ENCODE measurements around the gene MS4A3. TPM values are rescaled to one million over a fixed set of nuclear protein-coding genes. Genes with fewer than 3 reads are reported as not detected.

The MS4A3 gene
- total and polyA plus RNA-seq, 9 of the 15 experiments (the other 6 are each of a cell fraction or from before 2014, with no cell fraction given): 3.4 to 94.5 (median 58.8) TPM

GRCh38 chr11:60016881-60017280 lies 39.6 kb upstream of the MS4A3 start, which contains the start of gene OOSP4B:
OOSP4B (plus strand) TSS chr11:60017181.
- H3K4me2 ChIP-seq (ENCODE audit: insufficient read depth, low read length): no peak within 1 kb of the TSS
- CTCF ChIA-PET (ENCODE audit: low intra/inter-chr PET ratio): no interaction called here
- POLR2A ChIA-PET: interaction anchor here (0.6 to 0.7 kb wide), 2 partner anchors 10 to 11 kb away, joined by 3 read pairs; no protein-coding TSS in a partner anchor

GRCh38 chr11:60018058-60018457 lies 38.4 kb upstream of the MS4A3 start:
- DNase-seq (ENCODE audit: extremely low read depth in 1 of 4, low spot score in 3 of 4): no peak
- Histone ChIP-seq H3K4me3 (no peak overlapping the region), H3K79me2 (ENCODE audit: control insufficient read depth, insufficient read depth, low read length) (no peaks in the 10 kb centered on the region), H3K9ac (ENCODE audit: insufficient read depth in 1 of 2, low read depth in 2 of 2, low read length in 2 of 2) (no peak overlapping the region), H3K4me1 (replicated peaks in 1 of 2; ENCODE audit: control insufficient read depth in 2 of 2, insufficient read depth in 2 of 2, low read length in 2 of 2) (no peaks in the 10 kb centered on the region; a peak in 1 of 5 replicates), H3K27ac (ENCODE audit: extremely low read depth, low read depth, low read length) (no peak overlapping the region), H2AFZ (ENCODE audit: low read depth, low read length) (no peak overlapping the region), H3K27me3 (ENCODE audit: control insufficient read depth in 2 of 2, insufficient read depth in 2 of 2, low read length in 2 of 2) (no peaks in the 10 kb centered on the region), H3K4me2 (ENCODE audit: insufficient read depth, low read length) (no peak overlapping the region), H3K36me3 (ENCODE audit: control insufficient read depth, insufficient read depth, low read length) (no peaks in the 10 kb centered on the region), H4K20me1 (replicated peaks; ENCODE audit: control insufficient read depth, insufficient read depth, low read length) (no peaks in the 10 kb centered on the region), H3K9me1 (ENCODE audit: control insufficient read depth, insufficient read depth, low read length) (no peaks in the 10 kb centered on the region), H3K9me3 (replicated peaks; ENCODE audit: control insufficient read depth, insufficient read depth, low read depth, low read length) (no peaks in the 10 kb centered on the region)
- ChIA-PET POLR2A (no interaction called here), CTCF (ENCODE audit: low intra/inter-chr PET ratio) (no interaction called here)
- BruUV-seq (replicated peaks): no TSS peak
- in situ Hi-C loops (cut with MboI) (no loop called here), intact Hi-C loops (cut with micrococcal nuclease) (no loop called here)
- FAIRE-seq: no peak
- 59% methylated on average over 8 of the region's 8 CpGs for whole genome bisulfite sequencing (ENCODE audit: insufficient coverage, low coverage, missing lambda C conversion rate)
- no peak for ATAC-seq
- no peak for TF ChIP-seq VEZF1 (CRISPR knock-in tag; IDR thresholded peaks at IDR 0.05)
- TF ChIP-seq ZNF512 (tag; IDR thresholded peaks at IDR 0.05): no peak
- no peak for TF ChIP-seq ZBED1 (IDR thresholded peaks at IDR 0.05)
- no peak for TF ChIP-seq CTCFL (IDR thresholded peaks at IDR 0.05; ENCODE audit: borderline replicate concordance, insufficient read depth, low read depth, low read length, poor library complexity, severe bottlenecking)
- TF ChIP-seq CHCHD3 (CRISPR knock-in tag; IDR thresholded peaks at IDR 0.05): no peak
- no peak for TF ChIP-seq ZNF696 (CRISPR knock-in tag; conservative IDR thresholded peaks at IDR 0.05)
- TF ChIP-seq CSDE1 (IDR thresholded peaks at IDR 0.05): no peak
- TF ChIP-seq CREB5 (CRISPR knock-in tag; IDR thresholded peaks at IDR 0.05): no peak

More at GRCh38 chr11:60016881-60017280, 39.6 kb upstream of the MS4A3 start, which contains the start of gene OOSP4B:
- H4K20me1 ChIP-seq (replicated peaks; ENCODE audit: control insufficient read depth, insufficient read depth, low read length): no peaks in the 10 kb centered on the region
- H3K27me3 ChIP-seq (ENCODE audit: control insufficient read depth in 2 of 2, insufficient read depth in 2 of 2, low read length in 2 of 2): no peaks in the 10 kb centered on the region
- no peaks in the 10 kb centered on the region for H3K36me3 ChIP-seq (ENCODE audit: control insufficient read depth, insufficient read depth, low read length)
- no peak for FAIRE-seq
- no peaks in the 10 kb centered on the region; a peak in 1 of 5 replicates for H3K4me1 ChIP-seq (replicated peaks in 1 of 2; ENCODE audit: control insufficient read depth in 2 of 2, insufficient read depth in 2 of 2, low read length in 2 of 2)
- no peak within 1 kb of the TSS for H3K4me3 ChIP-seq
- BruUV-seq (replicated peaks): no TSS peak
- TF ChIP-seq ZNF384 (IDR thresholded peaks at IDR 0.05; ENCODE audit: low read depth, low read length): no peak
- in situ Hi-C loops (cut with MboI): no loop called here
- no peaks in the 10 kb centered on the region for H3K79me2 ChIP-seq (ENCODE audit: control insufficient read depth, insufficient read depth, low read length)
- intact Hi-C loops (cut with micrococcal nuclease): no loop called here
- H3K27ac ChIP-seq (ENCODE audit: extremely low read depth, low read depth, low read length): no peak within 1 kb of the TSS
- peak within 1 kb of the TSS; percentile 66 for H2AFZ ChIP-seq (ENCODE audit: low read depth, low read length)
- DNase-seq (ENCODE audit: extremely low read depth in 1 of 4, low spot score in 3 of 4): no peak
- 60% methylated on average over 1 of the region's 1 CpG for WGBS (ENCODE audit: insufficient coverage, low coverage, missing lambda C conversion rate)
- no peaks in the 10 kb centered on the region for H3K9me3 ChIP-seq (replicated peaks; ENCODE audit: control insufficient read depth, insufficient read depth, low read depth, low read length)
- ATAC-seq: no peak
- no peaks in the 10 kb centered on the region for H3K9me1 ChIP-seq (ENCODE audit: control insufficient read depth, insufficient read depth, low read length)
- no peak within 1 kb of the TSS for H3K9ac ChIP-seq (ENCODE audit: insufficient read depth in 1 of 2, low read depth in 2 of 2, low read length in 2 of 2)

Data from K562 (cell line).